ENCODE results near the gene DROSHA. TPM values are rescaled to one million over a fixed set of nuclear protein-coding genes. Genes with fewer than 3 reads are reported as not detected.

The DROSHA gene
- total and polyA plus RNA-seq, 10 of the 15 experiments (the other 5 are each of a cell fraction or from before 2014, with no cell fraction given), result 27.9 to 55.0 (median 37.6) TPM

DNA sequence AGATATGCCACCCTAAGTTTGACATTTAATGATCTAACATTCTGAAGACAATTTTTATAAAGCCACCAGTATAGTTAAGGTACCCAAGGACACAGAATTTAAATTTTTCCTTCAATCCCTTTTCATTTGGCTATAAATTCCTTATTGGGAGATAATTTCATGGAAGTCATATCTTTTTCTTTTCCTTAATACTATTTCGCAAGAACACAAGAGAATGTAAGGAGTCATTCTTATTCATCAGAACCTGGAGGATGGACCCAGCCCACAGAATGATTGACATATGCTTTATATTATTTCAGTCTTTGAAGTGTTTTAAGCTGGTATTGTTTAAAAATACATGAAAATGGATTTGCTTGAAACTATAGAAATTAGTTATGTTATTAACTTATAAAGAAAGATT is 79.6 kb downstream of the DROSHA start (continued):
- TF ChIP-seq EGR1 (IDR thresholded peaks at IDR 0.05; ENCODE audit: borderline replicate concordance in 1 of 2, low read depth in 2 of 2, low read length in 2 of 2), result no peak
- TF ChIP-seq, protein P1, sequence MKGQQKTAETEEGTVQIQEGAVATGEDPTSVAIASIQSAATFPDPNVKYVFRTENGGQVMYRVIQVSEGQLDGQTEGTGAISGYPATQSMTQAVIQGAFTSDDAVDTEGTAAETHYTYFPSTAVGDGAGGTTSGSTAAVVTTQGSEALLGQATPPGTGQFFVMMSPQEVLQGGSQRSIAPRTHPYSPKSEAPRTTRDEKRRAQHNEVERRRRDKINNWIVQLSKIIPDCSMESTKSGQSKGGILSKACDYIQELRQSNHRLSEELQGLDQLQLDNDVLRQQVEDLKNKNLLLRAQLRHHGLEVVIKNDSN (IDR thresholded peaks at IDR 0.05; ENCODE audit: borderline replicate concordance, extremely low read length, insufficient read depth, low read depth, low read length), result no peak
- no peak for TF ChIP-seq RB1 (IDR thresholded peaks at IDR 0.05; ENCODE audit: borderline replicate concordance)
- TF ChIP-seq HDAC2 (IDR thresholded peaks at IDR 0.05), result no peak

DNA sequence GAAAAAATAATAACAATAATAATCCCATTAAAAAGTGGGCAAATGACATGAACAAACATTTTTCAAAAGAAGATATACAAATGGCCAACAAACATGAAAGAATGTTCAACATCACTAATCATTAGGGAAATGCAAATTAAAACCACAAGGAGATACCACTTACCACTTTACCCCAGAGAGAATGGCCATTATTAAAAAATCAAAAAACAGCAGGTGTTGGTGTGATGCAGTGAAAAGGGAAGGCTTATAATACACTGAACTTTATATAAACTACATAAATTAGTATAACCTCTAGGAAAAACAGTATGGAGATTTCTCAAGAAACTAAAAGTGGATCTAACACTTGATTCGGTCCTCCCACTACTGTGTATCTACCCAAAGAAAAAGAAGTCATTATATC is 81.9 kb downstream of the DROSHA start:
- Histone ChIP-seq H3K9ac (ENCODE audit: control insufficient read depth, insufficient read depth, low read length) (no peak overlapping the region), H3K36me3 (ENCODE audit: control insufficient read depth in 2 of 2, insufficient read depth in 2 of 2, low read length in 1 of 2) (peaks cover 0 to 18% of the 10 kb centered on the region in 2 experiments; a peak in 1 of 4 replicates), H4K20me1 (ENCODE audit: control insufficient read depth, insufficient read depth) (no peaks in the 10 kb centered on the region), H3K79me2 (ENCODE audit: control insufficient read depth, insufficient read depth, low read length) (no peaks in the 10 kb centered on the region), H3K4me1 (ENCODE audit: control insufficient read depth, insufficient read depth, low read length) (no peaks in the 10 kb centered on the region), H3K27me3 (replicated peaks in 1 of 2; ENCODE audit: control insufficient read depth in 2 of 2, insufficient read depth in 2 of 2, low read length in 1 of 2) (no peaks in the 10 kb centered on the region), H2AFZ (ENCODE audit: control insufficient read depth, low read depth, low read length) (no peak overlapping the region), H3K4me3 (no peak overlapping the region), H3K27ac (ENCODE audit: control insufficient read depth, insufficient read depth) (no peak overlapping the region), H3K9me3 (replicated peaks; ENCODE audit: control insufficient read depth, insufficient read depth, low read length) (no peaks in the 10 kb centered on the region), H3K4me2 (ENCODE audit: control insufficient read depth, insufficient read depth) (no peak overlapping the region)
- intact Hi-C loops (cut with micrococcal nuclease; ENCODE audit: unreplicated experiment) (no loop called here), in situ Hi-C loops (cut with MboI) (no loop called here)
- ATAC-seq, result no peak
- SMC1A ChIA-PET (ENCODE audit: uncharacterized antibody, unreplicated experiment), result no interaction called here
- 94% methylated on average over 1 of the region's 1 CpG for WGBS (ENCODE audit: insufficient coverage, insufficient replicate concordance, low lambda C conversion rate, missing lambda C conversion rate)
- no peak for FAIRE-seq
- CTCF ChIA-PET, result no interaction called here
- TF ChIP-seq ZNF207 (IDR thresholded peaks at IDR 0.05; ENCODE audit: borderline replicate concordance) (no peak), MTA3 (IDR thresholded peaks at IDR 0.05; ENCODE audit: borderline replicate concordance, low read length) (no peak), ATF7 (IDR thresholded peaks at IDR 0.05; ENCODE audit: low read depth) (no peak), MEF2B (IDR thresholded peaks at IDR 0.05; ENCODE audit: partially characterized antibody, poor library complexity, severe bottlenecking) (peak; percentile 23), RAD51 (IDR thresholded peaks at IDR 0.05) (no peak), SRF (IDR thresholded peaks at IDR 0.05; ENCODE audit: low read depth in 2 of 2, low read length in 2 of 2) (no peak)
- TF ChIP-seq, protein P2, sequence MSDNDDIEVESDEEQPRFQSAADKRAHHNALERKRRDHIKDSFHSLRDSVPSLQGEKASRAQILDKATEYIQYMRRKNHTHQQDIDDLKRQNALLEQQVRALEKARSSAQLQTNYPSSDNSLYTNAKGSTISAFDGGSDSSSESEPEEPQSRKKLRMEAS (IDR thresholded peaks at IDR 0.05; ENCODE audit: low read depth, low read length), result no peak
- POLR2A ChIA-PET, result no interaction called here
- BruUV-seq (replicated peaks), result no TSS peak
- DNase-seq (ENCODE audit: low read depth, low spot score), result no peak
- RAD21 ChIA-PET (ENCODE audit: unreplicated experiment), result no interaction called here
